Uterus (tissue), 4 donors: ENCODE measurements around the gene MLC1. TPM values are rescaled to one million over a fixed set of nuclear protein-coding genes. Genes with fewer than 3 reads are reported as not detected.

Experiments used
- DNase-seq, 2 donors: peaks; one replicate each; pipeline ENCODE4 v3.0.0-alpha.2; 2019 to 2020
- H3K27ac ChIP-seq, 2 donors: fragments of 200-600 bp; sonication (generic); 1 replicate in 1 of 2; 2 replicates in 1 of 2; pipeline ENCODE4 v1.5.1; 2016 to 2018
- H3K27me3 ChIP-seq, 2 donors: fragments of 200-600 bp; sonication (generic); one replicate each; pipeline ENCODE4 v1.5.1; 2018 to 2019; ENCODE audit warnings: control low read depth in 1 of 2
- H3K36me3 ChIP-seq, 2 donors: fragments of 200-600 bp; sonication (generic); one replicate each; pipeline ENCODE4 v1.5.1; 2019; ENCODE audit warnings: control low read depth in 1 of 2
- H3K4me1 ChIP-seq, 2 donors: fragments of 200-600 bp; sonication (generic); one replicate each; pipeline ENCODE4 v1.5.1; 2018 to 2019; ENCODE audit warnings: control low read depth in 1 of 2
- H3K4me3 ChIP-seq, 2 donors: fragments of 200-600 bp; sonication (generic); 1 replicate in 1 of 2; 2 replicates in 1 of 2; pipeline ENCODE4 v1.5.1; 2018 to 2019; ENCODE audit warnings: mild to moderate bottlenecking in 1 of 2
- H3K9me3 ChIP-seq, 2 donors: fragments of 200-600 bp; sonication (generic); one replicate each; pipeline ENCODE4 v1.5.1; 2019; ENCODE audit warnings: control low read depth in 1 of 2
- POLR2A ChIP-seq, 2 donors: fragments of 450-650 bp; IDR thresholded peaks; one replicate each; pipeline ENCODE4 v1.6.1; 2016; ENCODE audit warnings: antibody characterized with exemption in 2 of 2, mild to moderate bottlenecking in 1 of 2, moderate library complexity in 1 of 2
- intact Hi-C: fragments of 100-400 bp; cut with DNase I; formaldehyde crosslinking; loops from one replicate; pipeline ENCODE4 v1.15.1; 2023; ENCODE audit warnings: low total_unique reads
- total RNA-seq, 4 donors: library from RNA; depleted of rRNA in 3 of 4; stranded (reverse); fragments of >200 nt in 3 of 4; gene quantifications; one replicate each; pipeline versions ENCODE4 v1.1.0 to v1.2.4, GENCODE V29; 2014 to 2023
- TF ChIP-seq, protein P1 (sequence below), 4 experiments: fragments of 200-600 bp in 2 of 4; fragments of 450-650 bp in 2 of 4; sonication (generic) in 2 of 4; IDR thresholded peaks; one replicate each; pipeline ENCODE4 v1.5.1; 2016 to 2019; ENCODE audit warnings: antibody characterized with exemption in 4 of 4, mild to moderate bottlenecking in 2 of 4, moderate library complexity in 1 of 4
- donor health status: DM: yes; HTN: yes; CAD: no.

Gene MLC1
- total RNA-seq, 4 donors from 2014 or later = 0.29 to 1.9 (median 0.40) TPM; not detected in 1

DNA sequence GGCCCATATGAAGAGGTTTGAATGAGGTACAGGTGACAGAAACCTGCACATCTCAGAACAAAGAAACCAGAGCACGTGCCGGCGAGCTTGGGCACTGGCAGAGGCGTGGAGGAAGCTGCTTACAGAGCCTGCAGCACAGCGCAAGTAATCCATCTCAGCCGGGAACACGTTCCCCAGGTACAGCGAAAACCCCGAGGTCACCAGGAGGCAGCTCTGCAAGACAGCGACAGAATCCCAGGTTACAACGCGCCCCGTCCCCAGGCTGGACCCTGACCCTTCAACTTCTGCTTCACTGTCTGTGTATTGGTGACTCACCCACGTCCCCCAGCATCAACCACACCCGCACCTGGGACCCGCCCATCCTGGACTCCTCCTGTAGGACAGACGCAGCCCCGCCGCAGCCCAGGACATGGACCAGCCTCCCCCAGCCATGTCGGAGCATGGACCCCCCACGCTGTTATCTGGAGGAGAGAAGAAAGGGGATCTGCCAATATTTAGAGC lies 2.2 kb downstream of the MLC1 start:
- intact Hi-C loops = no loop called here
- Histone ChIP-seq H3K4me3 (no peak overlapping the region), H3K27me3 (no peaks in the 10 kb centered on the region), H3K4me1 (no peaks in the 10 kb centered on the region), H3K27ac (no peak overlapping the region), H3K9me3 (no peaks in the 10 kb centered on the region), H3K36me3 (no peaks in the 10 kb centered on the region)
- DNase-seq = no peak
- no peak for TF ChIP-seq POLR2A (IDR thresholded peaks at IDR 0.05)
- TF ChIP-seq, protein P1, sequence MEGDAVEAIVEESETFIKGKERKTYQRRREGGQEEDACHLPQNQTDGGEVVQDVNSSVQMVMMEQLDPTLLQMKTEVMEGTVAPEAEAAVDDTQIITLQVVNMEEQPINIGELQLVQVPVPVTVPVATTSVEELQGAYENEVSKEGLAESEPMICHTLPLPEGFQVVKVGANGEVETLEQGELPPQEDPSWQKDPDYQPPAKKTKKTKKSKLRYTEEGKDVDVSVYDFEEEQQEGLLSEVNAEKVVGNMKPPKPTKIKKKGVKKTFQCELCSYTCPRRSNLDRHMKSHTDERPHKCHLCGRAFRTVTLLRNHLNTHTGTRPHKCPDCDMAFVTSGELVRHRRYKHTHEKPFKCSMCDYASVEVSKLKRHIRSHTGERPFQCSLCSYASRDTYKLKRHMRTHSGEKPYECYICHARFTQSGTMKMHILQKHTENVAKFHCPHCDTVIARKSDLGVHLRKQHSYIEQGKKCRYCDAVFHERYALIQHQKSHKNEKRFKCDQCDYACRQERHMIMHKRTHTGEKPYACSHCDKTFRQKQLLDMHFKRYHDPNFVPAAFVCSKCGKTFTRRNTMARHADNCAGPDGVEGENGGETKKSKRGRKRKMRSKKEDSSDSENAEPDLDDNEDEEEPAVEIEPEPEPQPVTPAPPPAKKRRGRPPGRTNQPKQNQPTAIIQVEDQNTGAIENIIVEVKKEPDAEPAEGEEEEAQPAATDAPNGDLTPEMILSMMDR (IDR thresholded peaks at IDR 0.05) = no peak

DNA sequence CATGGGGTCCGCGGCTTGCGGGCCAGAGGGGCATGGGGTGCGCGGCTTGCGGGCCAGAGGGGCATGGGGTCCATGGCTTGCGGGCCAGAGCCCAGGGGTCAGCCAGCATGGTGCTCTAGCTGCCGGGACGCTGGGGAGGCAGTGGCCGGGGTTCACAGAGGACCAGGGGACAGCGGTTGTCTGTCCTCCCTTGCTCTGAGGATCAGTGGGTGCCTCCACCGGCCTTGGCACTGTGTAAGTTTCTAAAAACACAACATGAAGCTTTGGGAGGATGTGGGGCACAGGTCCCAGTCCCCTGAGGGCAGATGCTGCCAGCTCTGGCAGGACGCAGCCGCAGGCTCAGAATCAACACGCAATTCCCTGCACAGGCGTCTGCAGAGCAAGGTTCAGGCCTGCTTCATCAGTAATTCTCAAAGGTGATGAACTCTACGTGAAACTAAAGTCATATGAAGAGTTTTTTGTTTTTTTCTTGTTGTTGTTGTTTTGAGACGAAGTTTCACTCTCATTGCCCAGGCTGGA lies 3.0 kb downstream of the MLC1 start:
- H3K4me1 ChIP-seq = no peaks in the 10 kb centered on the region
- no peaks in the 10 kb centered on the region for H3K27me3 ChIP-seq
- no peak overlapping the region for H3K27ac ChIP-seq
- H3K9me3 ChIP-seq = no peaks in the 10 kb centered on the region
- no peaks in the 10 kb centered on the region for H3K36me3 ChIP-seq
- DNase-seq = no peak
- intact Hi-C loops = no loop called here
- TF ChIP-seq, protein P1 (IDR thresholded peaks at IDR 0.05) = no peak
- no peak for TF ChIP-seq POLR2A (IDR thresholded peaks at IDR 0.05)
- no peak overlapping the region for H3K4me3 ChIP-seq

DNA sequence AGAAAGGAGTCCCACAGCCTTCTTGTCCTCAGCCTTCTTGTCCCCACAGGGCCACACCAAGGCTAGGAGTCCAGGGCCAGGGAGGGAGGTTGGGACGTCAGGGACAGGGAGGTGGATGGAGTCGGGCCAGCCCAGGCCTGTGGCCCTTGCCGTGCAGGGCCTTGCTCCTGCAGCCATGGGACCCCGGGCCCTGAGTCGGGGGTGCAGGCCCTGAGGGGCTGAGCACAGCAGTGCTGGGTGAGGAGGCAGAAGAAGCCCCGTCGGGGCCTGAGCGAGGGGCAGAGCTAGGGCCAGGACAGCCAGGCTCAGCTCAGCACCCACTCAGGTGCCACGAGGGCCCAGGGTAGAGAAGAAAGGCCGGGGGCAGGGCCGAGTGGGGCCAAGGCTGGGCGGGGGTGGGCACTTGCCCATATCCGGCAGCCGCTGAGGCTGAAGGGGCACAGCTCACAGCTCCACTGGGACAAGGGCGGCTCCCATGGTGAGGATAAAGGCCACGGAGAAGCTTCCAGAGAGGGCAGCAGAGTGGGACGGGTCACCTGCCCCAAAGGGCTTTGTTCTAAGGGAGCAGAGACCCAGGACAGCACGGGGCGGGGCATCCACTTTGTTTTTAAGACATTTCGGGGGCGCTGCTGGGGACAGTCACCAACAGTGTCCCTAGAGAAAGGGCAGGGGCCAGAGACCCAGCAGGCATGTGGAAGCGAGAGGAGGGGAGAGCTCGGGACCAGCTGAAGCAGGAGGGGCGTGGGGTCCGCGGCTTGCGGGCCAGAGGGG lies 3.6 kb downstream of the MLC1 start:
- H3K27ac ChIP-seq = no peak overlapping the region
- intact Hi-C loops = no loop called here
- no peaks in the 10 kb centered on the region for H3K4me1 ChIP-seq
- TF ChIP-seq POLR2A (IDR thresholded peaks at IDR 0.05) = no peak
- TF ChIP-seq, protein P1 (IDR thresholded peaks at IDR 0.05) = no peak
- H3K36me3 ChIP-seq = no peaks in the 10 kb centered on the region
- no peaks in the 10 kb centered on the region for H3K9me3 ChIP-seq
- no peaks in the 10 kb centered on the region for H3K27me3 ChIP-seq
- no peak for DNase-seq
- H3K4me3 ChIP-seq = no peak overlapping the region

DNA sequence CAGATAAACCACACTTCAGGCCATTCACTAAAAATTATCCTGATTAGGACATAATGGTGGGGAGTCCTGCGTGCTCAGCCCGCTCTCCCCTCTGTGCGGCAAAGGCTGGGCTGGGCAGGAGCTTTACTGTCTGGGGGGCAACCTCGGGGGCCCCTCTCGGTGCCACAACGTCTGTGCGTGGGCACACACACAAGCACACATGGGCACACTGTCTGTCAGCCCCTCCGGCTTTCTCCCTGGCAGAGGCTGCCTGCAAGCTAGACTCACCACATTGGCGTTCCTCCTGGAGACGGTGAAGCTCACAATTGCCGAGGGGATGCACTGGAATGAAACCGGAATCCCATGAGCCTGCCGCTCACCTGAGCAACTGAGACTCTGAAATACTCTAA lies 5.2 kb downstream of the MLC1 start:
- no peak for DNase-seq
- no peaks in the 10 kb centered on the region for H3K9me3 ChIP-seq
- H3K27ac ChIP-seq = peak overlapping the region; percentile 76 to 77
- no peak overlapping the region for H3K4me3 ChIP-seq
- TF ChIP-seq POLR2A (IDR thresholded peaks at IDR 0.05) = no peak
- TF ChIP-seq, protein P1 (IDR thresholded peaks at IDR 0.05) = no peak
- no peaks in the 10 kb centered on the region for H3K36me3 ChIP-seq
- H3K4me1 ChIP-seq = no peaks in the 10 kb centered on the region
- intact Hi-C loops = no loop called here
- no peaks in the 10 kb centered on the region for H3K27me3 ChIP-seq

DNA sequence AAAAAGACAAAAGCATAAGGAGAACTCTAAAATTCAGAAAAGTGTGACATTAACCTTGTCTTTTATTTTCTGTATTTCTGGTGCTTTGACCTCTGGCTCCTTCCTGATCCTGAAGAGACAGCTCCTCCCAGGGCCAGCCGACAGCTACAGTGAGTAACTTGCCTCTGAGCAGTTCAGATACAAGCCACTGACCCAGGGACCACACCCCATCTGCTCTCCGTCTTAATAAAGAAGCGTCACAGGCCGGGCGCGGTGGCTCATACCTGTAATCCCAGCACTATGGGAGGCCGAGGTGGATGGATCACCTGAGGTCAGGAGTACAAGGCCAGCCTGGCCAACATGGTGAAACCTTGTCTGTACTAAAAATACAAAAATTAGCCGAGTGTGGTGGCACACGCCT lies 6.5 kb downstream of the MLC1 start:
- Histone ChIP-seq H3K27ac (peak overlapping the region; percentile 76 to 77), H3K4me3 (no peak overlapping the region), H3K27me3 (no peaks in the 10 kb centered on the region), H3K36me3 (no peaks in the 10 kb centered on the region), H3K4me1 (no peaks in the 10 kb centered on the region), H3K9me3 (no peaks in the 10 kb centered on the region)
- TF ChIP-seq, protein P1 (IDR thresholded peaks at IDR 0.05) = no peak
- TF ChIP-seq POLR2A (IDR thresholded peaks at IDR 0.05) = no peak
- intact Hi-C loops = no loop called here
- DNase-seq = no peak
